Activated naive CD4-positive, alpha-beta T cell (primary cell): Measurements from ENCODE around the gene BLOC1S5.
"Not testable (repeated sequence)": the region's sequence is repeated elsewhere in the genome, so short reads cannot be mapped to it uniquely, and the experiment has no call there.

Source experiments
- DNase-seq, 4 experiments: peaks; one replicate each; lab custom pipeline; 2025; lab: John Stamatoyannopoulos, UW

BLOC1S5 gene

DNA sequence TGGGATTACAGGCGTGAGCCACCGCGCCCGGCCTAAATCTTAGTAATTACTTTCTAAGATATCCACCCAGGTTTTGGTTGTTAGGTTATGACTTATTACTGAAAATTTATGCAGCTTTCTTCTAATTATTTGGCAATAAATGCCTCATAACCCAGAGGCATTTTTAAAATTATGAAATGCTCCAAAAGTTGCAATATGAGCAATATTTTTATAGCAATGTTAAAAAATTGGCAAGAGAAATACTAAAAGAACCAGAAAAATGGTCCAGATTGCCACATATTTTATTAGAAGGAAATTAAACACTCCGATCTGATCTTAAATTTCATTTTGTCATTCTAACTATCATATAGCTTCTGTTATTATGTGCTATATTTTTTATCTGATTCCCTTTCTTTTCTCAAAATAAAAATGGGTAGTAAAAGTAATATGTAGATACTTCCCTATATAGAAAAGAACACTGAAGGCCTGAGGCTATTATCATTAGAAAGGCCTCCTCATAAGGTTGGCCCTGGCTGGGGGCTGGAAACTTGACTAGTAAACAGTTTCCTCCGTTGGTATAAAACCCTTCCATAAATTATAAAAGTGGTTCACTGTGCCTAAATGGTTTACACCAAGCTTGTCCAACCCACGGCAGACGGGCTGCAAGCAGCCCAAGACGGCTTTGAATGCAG is 22.1 kb downstream of the BLOC1S5 start:
- DNase-seq, result no peak

DNA sequence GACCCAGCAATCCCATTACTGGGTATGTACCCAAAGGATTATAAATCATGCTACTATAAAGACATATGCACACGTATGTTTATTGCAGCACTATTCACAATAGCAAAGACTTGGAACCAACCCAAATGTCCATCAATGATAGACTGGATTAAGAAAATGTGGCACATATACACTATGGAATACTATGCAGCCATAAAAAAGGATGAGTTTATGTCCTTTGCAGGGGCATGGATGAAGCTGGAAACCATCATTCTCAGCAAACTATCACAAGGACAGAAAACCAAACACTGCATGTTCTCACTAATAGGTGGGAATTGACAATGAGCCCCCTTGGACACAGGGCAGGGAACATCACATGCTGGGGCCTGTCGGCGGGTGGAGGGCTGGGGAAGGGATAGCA is 30.1 kb downstream of the BLOC1S5 start:
- not testable (repeated sequence) for DNase-seq

DNA sequence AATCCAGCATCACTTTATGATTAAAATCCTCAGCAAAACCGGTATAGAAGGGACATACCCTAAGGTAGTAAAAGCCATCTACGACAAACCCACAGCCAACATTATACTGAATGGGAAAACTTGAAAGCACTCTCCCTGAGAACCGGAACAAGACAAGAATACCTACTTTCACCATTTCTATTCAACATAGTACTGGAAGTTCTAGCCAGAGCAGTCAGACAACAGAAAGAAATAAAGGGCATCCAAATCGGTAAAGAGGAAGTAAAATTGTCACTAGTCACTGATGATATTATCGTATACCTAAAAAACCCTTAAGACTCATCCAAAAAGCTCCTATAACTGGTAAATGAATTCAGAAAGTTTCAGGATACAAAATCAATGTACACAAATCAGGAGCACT is 33.3 kb downstream of the BLOC1S5 start:
- no peak for DNase-seq

DNA sequence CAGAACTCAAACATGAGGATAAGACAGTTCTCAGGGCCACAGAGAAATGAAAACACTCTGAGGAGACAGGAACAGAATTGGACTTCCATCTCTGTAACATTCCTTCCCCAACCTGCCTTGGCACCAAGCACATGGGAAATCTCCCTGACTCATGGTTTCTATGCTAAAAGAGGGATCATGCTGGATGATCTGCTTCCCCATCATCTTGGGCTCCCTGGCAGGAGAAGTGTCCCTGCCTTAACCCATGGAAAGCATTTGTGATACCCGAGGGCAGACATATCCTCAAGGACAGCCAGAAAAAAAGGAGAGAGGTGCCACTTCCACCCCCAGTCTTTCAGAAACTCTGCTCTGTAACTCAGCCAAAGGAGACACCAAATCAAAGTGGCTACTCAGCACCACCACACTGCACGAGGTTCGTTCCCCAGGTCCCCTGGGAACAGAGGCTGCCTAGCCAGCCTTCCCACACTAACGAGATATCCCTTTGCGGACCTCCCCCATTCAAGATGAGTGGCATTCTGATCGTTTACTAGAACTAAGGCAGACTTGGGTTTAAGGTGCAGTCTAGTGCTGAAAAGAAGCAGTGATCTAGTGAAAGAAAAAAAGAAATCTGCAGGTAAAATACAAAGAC is 34.8 kb downstream of the BLOC1S5 start:
- no peak for DNase-seq

DNA sequence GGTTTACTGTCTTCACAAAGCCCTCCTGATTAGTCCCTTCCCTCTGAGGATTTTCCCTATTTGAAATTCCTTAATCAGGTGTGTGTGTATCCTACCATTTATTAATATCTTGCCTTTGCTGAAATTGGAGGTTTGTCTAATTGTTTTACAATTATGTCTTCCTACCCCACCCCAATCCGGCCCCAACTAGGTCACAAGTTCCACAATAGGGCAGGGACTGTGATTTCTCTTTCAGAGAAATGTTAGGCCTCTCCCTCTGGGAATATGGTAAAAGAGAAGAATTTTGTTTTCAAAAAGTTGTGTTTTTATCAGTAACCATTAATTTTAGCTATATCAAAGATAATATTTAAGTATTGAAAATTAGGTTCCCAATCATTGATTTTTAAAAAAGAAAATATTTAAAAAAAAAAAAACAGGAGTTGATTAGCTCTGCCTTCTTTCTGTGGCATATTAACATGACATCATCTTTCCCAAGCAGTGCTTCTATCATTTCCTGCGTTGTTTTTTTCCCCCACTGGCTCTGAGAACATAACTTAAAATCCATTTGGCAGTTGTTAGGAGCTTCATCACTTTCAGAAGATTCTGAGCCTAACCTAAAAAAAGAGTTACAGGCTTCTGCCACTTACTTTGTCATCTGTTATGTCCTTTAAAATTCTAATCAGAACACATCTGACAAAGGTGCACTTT is 36.1 kb downstream of the BLOC1S5 start:
- no peak for DNase-seq

DNA sequence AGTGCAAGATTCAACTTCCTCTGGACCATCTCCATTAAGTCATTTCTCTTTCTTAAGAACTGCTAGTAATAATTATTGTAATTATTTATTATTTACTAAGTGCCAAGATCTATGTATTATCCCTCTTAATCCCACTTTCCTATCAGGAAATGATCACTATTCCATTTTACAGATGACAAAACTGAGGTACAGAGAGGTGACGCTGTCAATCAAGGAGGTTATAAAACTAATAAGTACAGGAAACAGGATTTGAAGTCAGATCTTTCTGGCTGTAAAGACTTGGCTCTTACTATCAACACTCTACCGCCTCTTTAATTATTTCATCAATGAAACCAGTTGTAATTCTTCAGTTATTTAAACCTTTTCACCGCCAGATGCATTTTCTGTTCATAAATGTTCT is 37.4 kb downstream of the BLOC1S5 start:
- DNase-seq, result no peak

DNA sequence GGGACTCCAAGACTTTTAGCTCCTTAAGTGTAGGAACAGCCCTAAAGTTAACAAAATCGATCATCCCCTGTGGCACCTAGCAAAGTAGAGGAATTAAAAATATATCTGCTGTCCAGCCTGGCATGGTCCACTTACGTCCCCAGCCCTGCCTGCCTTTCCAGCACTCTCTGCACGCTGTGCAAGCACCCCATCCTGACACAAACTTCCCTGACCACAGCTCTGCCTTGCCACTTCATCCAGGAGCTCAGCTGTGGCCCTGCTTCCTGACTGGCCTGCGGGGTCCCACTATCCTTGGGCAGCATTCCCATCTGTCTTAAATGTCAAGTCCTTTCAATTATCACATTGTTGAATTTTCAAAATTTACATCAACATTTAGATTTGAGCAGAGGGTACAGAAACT is 39.0 kb downstream of the BLOC1S5 start:
- DNase-seq, result no peak

DNA sequence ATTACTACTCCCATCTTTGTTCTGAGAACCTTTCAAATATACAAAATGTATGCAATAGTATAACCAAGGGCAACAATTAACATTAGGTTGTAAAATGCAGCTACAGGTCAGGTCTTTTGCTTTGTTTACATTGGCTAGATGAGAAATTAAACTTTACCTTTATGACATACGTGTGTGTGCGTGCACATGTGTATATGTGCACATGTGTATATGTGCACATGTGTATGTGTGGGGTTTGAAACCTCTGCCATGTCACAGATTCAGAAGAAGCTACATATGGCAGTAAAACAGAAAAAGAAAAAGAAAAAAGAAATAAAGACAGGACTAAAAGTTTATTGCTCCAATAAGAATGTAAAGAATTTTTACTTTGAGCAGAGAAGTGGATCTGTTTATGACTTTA is 40.6 kb downstream of the BLOC1S5 start:
- no peak for DNase-seq

DNA sequence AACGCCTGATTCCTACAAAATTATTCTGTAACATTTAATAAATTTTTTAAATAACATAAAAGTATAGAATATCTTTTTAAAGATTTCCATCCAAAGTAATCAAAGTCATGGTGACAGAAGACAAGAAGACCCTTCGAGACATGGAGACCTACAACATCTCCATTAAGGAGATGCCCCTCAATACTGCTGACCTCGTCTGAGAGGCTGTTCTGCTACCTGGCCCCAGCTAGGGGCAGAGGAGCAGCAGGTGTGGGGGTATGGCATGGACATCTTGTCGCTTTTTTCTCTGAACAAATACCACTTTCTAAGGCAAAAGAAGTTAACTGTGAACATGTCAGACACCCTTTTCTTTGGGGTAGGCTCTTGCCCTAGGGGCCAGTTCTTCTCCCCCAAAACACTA is 44.1 kb downstream of the BLOC1S5 start:
- no peak for DNase-seq

DNA sequence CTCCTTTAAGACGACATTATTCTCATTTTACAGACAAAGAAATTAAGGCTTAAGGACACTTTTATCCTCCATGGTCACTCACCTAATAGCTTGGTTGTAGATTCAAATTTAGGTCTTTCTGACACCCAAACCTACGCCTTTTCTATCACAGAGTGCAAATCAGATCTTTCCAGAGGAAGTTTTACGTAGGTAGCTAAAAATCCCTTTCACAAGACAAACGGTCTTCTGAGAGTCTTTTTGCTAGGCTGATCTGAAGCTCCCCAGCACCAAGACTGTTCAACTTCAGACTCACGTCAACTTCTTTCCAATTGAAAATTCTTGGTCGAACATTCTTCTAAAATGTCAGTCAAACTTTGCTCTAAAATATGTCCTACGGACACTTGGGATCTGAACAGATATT is 46.5 kb downstream of the BLOC1S5 start:
- DNase-seq, result no peak

DNA sequence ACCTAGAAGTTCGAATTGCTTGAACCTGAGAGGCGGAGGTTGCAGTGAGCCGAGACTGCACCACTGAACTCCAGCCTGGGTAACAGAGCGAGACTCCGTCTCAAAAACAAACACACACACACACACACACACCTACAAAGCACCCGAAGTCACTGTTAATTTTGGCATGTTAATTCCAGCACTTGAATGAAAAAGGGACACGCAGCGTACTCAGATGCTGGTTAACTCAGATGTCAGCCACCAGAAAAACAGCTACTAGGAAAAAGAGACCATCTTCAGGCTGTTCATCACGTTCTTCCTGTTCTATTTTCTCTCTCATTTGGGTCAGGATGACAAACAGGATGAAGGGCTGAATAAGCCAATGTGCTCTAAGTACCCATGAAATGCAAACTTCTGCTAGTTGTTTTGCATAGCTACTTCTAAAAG is 46.9 kb downstream of the BLOC1S5 start:
- DNase-seq, result no peak

DNA sequence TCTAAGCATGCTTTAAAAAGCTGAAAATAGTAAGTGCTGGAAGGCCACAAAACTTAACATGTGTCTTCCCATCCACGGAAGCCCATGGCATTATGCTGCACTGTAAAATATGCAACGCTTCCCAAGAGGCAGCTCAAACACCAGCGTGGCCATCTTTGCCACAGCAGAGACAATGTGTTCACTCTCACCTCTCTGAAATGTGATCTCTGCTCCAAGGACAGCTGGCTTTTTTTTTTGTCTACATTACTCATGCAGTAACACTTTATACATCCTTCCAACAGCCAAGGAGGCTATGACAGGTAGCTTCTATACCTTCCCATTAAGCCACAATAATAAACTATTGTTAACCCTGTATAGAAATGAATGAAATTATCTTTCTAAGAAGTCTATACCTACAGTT is 49.2 kb downstream of the BLOC1S5 start:
- no peak for DNase-seq

DNA sequence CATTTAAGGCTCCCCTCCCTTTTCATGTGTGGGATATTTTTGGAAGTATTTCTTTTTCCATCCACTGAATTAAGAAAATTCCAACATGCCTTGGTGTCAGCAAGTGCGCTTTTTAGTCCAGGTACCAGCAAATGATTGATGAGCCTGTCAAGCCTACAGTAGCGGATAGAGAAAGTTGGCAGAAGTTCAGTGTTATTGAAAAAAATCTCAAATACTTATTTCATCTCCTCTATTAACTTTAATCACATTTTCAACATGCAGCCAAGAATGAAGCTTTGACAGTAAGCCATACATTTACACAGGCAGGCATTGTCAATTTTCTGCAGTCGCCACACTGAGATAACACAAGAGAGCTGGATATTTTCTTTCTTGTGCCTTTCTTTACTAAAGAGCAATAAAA is 50.4 kb downstream of the BLOC1S5 start:
- DNase-seq, result no peak

DNA sequence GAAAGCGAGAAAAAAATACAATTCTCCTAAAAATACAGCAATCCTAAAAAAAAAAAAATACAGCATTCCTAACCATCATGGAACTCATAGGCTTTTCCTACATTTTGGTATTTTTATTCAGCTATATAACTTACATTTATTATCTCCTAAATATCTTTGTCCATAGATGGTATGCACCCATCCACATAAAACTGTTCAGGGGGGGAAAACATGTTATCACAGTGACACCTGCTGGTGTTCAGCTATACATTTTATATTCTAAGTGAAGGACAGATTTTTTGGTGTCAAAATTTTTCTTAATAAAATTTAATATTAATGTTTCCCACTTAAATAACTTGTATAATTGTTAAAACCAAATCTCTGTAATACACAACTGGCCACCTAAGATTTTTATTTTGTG is 58.0 kb downstream of the BLOC1S5 start:
- DNase-seq, result no peak

DNA sequence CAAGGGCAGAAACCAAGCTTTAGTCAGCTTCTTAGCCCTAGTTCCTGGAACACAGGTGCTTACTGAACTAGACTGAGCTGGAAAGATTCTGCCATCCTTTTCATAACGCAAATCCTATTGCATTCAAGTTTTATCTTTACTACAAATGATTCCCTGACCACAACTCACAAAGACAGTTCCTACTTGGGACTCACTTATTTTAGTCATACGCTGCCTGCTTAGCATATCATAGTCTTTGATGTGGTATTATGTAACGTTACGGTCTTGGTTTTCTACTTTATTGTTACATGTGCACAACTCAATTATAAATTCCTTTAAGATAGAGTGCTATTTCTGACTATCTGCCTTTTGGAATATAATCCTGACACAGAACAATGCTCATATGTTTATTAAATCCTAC is 59.1 kb downstream of the BLOC1S5 start:
- no peak for DNase-seq

DNA sequence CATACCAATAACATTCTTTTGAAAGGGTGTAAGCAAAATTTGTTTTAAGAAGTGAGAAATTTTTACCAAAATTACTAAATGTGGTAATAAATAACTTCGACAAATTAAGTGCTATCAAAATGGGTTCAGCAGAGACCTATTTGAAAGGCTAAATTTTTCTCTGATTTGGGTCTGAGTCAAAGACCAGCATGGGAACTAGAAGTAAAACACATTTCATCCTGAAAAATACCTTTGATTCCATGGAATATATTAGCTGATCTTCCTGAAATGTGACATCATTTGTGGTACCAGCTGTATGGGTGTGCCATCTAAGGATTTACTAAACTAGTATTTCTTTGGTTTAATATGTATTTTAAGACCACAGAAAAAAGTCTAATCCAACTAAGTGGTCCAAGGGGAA is 63.6 kb downstream of the BLOC1S5 start:
- DNase-seq, result no peak

DNA sequence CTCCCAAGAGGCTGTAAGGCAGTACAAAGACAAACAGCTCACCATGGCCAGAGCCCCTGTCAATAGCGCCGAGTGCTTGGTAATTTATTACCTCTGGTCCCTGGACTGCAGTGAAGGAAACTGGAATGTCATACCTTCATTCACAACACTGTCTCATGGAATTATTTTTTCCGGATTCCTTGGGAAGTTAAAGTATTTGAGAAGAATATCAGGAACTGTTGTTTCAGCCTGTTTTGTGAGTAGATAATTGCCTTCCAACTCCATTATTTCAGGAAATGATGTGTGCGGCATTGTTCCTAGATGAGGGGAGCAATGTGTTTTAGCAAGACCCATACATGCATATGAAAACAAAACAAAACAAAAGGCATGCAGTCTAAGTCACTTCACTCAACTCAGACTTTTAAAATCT is 64.0 kb downstream of the BLOC1S5 start:
- DNase-seq, result no peak

DNA sequence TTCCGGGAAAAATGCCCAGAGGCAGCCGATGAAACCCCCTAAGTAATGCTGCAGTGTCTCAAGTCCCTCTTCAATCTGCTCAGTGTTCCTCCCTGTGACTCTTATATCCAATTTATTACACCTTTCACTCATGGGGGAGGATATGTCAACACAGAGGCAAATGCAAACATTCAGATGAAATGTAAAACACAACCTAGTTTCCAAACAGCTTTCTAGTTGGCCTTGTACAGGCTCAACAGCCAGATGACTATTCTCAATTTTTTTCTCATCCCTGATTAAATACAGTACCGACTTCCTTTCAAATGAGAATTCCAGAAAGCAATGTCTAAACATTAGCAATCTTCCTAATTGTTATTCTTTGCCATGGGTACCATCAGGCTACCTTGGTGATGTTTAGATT is 65.0 kb downstream of the BLOC1S5 start:
- no peak for DNase-seq

DNA sequence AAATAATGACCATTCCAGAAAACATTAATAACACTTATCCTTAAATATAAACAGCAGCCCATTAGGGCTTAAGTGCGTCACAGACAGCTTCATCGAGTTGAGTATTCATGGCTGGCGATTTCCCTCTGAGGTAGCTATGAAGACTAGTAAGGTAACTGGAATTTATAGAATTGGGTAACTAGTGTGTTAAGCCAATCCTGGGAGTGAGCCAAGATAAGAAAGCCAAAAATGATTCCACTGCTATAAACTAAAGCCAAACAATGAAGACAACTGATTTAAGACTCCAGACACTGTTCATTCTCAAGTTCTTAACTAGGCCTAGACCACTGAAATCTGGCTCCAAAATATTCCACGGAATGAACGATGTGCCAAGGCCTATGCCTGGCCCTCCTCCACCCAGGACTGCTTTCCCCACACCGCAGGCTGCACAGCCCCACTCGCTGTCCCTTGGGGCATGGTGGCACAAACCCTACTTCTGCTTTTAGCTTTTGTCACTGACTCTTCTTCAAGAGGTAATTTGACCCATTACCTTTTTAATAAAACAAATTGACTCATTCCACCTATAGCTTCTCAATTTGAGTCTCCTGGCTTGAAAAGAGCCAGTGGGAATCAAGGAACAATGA is 66.0 kb downstream of the BLOC1S5 start:
- no peak for DNase-seq

DNA sequence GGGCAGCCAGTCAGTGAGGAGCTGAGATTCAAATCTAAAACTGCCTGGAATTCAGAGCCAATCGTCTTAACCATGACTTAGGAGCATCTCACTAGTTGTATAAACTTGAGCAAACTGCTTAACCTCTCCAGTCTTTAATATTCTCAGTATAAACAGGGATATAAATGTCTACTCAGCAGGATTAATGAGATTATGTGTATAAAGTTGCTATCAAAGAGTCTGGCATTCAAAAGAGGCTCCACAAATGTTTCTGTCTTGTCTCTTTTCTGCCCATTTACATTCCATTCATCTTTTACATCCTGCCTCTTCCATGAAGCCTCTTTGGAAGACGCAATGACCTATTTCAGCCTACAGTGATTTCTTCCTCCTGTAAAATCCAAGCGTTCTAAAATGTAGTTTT is 66.9 kb downstream of the BLOC1S5 start:
- DNase-seq, result no peak

DNA sequence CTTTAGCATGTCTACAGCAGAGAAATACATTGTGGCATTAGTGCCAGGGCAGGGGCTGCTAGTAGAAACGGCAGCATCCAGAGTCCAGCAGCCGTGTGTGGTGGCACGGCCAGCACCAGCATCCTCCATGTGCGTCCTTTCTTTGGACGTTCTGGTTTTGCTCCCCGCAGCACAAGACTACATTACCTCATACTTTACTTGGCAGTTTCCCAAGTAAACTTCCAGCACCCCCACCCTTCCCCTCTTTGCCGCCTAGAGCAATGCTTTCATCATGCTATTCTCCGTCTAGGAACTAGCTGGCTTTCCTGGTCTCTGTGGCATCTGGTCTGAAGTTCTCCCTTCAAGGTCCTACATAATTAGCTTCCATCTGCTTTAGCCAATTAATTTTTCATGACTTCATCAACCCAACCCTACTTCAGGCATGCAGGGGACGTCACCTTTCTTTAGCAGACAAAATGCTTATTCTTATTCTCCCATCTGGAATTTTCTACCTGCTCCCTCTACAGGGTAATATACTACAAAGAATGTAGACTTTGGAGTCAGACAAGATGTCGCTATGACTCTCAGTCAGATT is 67.6 kb downstream of the BLOC1S5 start:
- DNase-seq, result no peak

DNA sequence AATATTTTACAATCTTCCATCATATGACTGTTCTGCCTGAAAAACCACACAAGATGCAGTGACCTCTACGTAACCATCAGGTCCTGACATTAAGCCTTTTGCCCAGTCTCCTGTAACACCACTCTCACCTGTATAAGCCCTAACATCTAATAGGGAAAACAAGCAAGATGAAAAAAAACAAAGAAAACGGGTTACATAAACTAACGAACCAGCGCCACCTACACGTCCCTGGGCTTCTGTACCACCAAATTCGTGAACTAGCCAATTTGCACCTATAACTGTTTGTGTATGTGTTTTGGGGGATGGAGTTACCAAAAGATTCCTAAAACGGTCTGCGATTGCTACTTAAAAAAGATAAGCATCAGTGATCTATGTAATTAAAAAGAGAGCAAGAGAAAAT is 70.2 kb downstream of the BLOC1S5 start:
- no peak for DNase-seq

DNA sequence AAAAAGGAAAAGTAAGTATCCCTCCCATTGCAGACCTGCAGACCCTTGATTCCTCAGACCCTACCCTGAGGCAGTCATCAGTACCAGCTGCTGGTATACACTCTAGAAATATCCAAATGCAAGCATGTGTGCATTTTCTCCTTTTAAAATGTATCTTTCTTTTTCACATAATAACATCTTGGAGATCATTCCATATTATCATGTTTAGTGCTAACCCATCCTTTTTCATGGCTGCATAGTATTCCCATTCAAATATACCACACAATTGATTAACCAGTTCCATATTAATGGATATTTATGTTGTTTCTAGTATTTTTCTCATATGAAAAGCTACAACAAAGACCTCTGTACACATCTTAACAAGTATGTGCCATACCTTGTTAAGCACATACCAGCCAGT is 70.8 kb downstream of the BLOC1S5 start:
- DNase-seq, result no peak
